Body of pancreas (tissue), 4 donors: ENCODE results near the gene DAPP1. TPM values are rescaled to one million over a fixed set of nuclear protein-coding genes. Genes with fewer than 3 reads are reported as not detected.

ENCODE experiments used
- ATAC-seq: fragments of 150-250 bp; one replicate; pipeline ENCODE4 v1.9.1; 2016
- DNase-seq, 4 donors: peaks; one replicate each; pipeline ENCODE4 v3.0.0-alpha.2; 2019
- H3K27ac ChIP-seq, 4 donors: fragments of 200-600 bp; sonication (generic); 1 replicate in 3 of 4; 2 replicates in 1 of 4; pipeline versions ENCODE4 v1.5.1 to v1.6.1; 2016 to 2019; ENCODE audit warnings: mild to moderate bottlenecking in 1 of 4, mixed read lengths in 1 of 4, moderate library complexity in 1 of 4
- H3K27me3 ChIP-seq, 2 donors: fragments of 200-600 bp; sonication (generic); one replicate each; pipeline ENCODE4 v1.6.0; 2016; ENCODE audit warnings: mild to moderate bottlenecking in 1 of 2
- H3K36me3 ChIP-seq, 2 donors: fragments of 200-600 bp; sonication (generic); replicated peaks in 1 of 2; 2 replicates each; pipeline ENCODE4 v1.5.1; 2016; ENCODE audit warnings: low read depth in 2 of 2; ENCODE audit not compliant: insufficient read depth in 1 of 2
- H3K4me1 ChIP-seq: fragments of 200-600 bp; sonication (generic); one replicate; pipeline ENCODE4 v1.6.0; 2016
- H3K4me3 ChIP-seq, 2 donors: fragments of 200-600 bp; sonication (generic); 1 replicate in 1 of 2; 2 replicates in 1 of 2; pipeline ENCODE4 v1.5.1; 2016 to 2019
- H3K9me3 ChIP-seq, 3 donors: fragments of 200-600 bp; sonication (generic); 1 replicate in 2 of 3; 2 replicates in 1 of 3; pipeline ENCODE4 v1.5.1; 2016
- POLR2A ChIP-seq, 3 donors: fragments of 450-650 bp; IDR thresholded peaks; one replicate each; pipeline ENCODE4 v1.6.1; 2016; ENCODE audit warnings: antibody characterized with exemption in 3 of 3, mild to moderate bottlenecking in 2 of 3
- WGBS, 2 donors: methylation state at CpG; one replicate each; pipeline ENCODE4 v1.1.5; 2017; 5-methylcytosine and 5-hydroxymethylcytosine counted together
- intact Hi-C: fragments of 100-400 bp; cut with DNase I; formaldehyde crosslinking; loops from one replicate; pipeline ENCODE4 v1.15.1; 2023
- total RNA-seq, 2 donors: library from RNA; depleted of rRNA; stranded (reverse); fragments of >200 nt; gene quantifications; one replicate each; pipeline ENCODE4 v1.1.0, GENCODE V29; 2016
- TF ChIP-seq, protein P1 (sequence below), 7 experiments: fragments of 450-650 bp in 4 of 7; fragments of 200-600 bp in 3 of 7; sonication (generic) in 3 of 7; IDR thresholded peaks; one replicate each; pipeline ENCODE4 v1.5.1; 2016 to 2019; ENCODE audit warnings: antibody characterized with exemption in 7 of 7

The DAPP1 gene
- total RNA-seq, 2 donors from 2014 or later, result 1.3 to 2.3 TPM

DNA sequence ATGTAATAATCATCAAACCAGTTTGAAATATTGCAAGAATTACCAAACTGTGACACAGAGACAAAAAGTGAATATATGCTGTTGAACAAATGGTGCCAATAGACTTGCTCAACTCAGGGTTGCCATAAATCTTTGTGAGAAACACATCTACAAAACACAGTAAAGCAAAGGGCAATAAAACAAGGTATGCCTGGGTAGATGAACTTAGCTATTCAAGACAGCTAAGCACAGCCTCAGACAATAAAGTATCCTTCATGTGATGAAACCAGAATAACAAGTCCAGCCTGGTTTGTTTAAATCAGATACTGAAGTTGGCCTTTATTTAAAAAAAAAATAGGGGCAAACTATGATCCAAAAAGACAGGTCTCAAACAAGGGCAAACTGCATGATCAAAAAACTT lies 58.4 kb downstream of the DAPP1 start:
- TF ChIP-seq, protein P1, sequence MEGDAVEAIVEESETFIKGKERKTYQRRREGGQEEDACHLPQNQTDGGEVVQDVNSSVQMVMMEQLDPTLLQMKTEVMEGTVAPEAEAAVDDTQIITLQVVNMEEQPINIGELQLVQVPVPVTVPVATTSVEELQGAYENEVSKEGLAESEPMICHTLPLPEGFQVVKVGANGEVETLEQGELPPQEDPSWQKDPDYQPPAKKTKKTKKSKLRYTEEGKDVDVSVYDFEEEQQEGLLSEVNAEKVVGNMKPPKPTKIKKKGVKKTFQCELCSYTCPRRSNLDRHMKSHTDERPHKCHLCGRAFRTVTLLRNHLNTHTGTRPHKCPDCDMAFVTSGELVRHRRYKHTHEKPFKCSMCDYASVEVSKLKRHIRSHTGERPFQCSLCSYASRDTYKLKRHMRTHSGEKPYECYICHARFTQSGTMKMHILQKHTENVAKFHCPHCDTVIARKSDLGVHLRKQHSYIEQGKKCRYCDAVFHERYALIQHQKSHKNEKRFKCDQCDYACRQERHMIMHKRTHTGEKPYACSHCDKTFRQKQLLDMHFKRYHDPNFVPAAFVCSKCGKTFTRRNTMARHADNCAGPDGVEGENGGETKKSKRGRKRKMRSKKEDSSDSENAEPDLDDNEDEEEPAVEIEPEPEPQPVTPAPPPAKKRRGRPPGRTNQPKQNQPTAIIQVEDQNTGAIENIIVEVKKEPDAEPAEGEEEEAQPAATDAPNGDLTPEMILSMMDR (IDR thresholded peaks at IDR 0.05), result no peak
- no peak for TF ChIP-seq POLR2A (IDR thresholded peaks at IDR 0.05)

DNA sequence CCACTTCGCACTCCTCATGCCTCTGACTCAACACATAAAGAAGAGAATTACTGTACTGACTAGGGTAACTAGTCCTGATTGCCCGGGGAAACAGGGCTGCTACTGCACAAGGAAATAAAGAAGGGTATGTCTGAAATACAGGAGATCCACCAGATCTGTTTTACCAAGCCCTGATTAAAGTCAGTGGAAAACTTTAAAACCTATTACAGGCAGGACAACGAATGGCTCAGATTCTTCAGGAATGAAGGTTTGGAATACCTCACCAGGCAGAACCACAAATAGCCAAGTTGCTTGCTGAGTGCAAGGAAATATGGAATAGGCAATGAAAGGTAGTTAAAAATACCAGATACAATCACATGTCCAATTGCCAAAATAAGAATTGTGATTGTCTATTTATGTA lies 60.3 kb downstream of the DAPP1 start:
- Histone ChIP-seq H3K27ac (no peak overlapping the region), H3K4me1 (no peaks in the 10 kb centered on the region), H3K9me3 (no peaks in the 10 kb centered on the region), H3K27me3 (no peaks in the 10 kb centered on the region), H3K36me3 (peaks cover 11 to 22% of the 10 kb centered on the region in 2 donors), H3K4me3 (no peak overlapping the region)
- DNase-seq (no peak), ATAC-seq (no peak)
- 84 to 90% methylated on average over 3 of the region's 3 CpGs for WGBS, 2 donors
- intact Hi-C loops, result no loop called here
- TF ChIP-seq, protein P1 (IDR thresholded peaks at IDR 0.05), result no peak
- TF ChIP-seq POLR2A (IDR thresholded peaks at IDR 0.05), result no peak

More for the DNA sequence above, 58.4 kb downstream of the DAPP1 start:
- Histone ChIP-seq H3K36me3 (peaks cover 3 to 9% of the 10 kb centered on the region in 2 donors), H3K4me1 (no peaks in the 10 kb centered on the region), H3K9me3 (no peaks in the 10 kb centered on the region), H3K4me3 (no peak overlapping the region), H3K27me3 (no peaks in the 10 kb centered on the region), H3K27ac (no peak overlapping the region)
- intact Hi-C loops, result no loop called here
- no peak for ATAC-seq
- no peak for DNase-seq

DNA sequence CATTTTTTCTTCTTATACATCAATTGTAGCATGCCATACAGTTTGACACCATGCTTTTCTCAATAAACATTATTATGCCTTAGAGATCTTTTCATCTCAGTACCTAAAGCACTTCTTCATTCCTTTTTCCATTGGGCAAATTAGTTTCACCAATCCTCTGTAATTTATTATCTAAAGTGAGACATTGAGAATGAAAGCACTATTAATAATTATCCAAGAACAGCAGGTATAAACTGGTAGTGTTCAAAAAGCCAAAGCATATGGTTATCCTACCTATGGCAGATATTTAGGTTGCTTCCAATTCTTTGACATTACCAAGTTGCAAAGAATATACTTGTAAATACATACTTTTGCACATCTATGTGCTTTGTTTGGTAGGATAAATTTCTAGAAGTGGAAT lies 62.0 kb downstream of the DAPP1 start:
- Histone ChIP-seq H3K27me3 (no peaks in the 10 kb centered on the region), H3K27ac (no peak overlapping the region), H3K9me3 (no peaks in the 10 kb centered on the region), H3K4me1 (no peaks in the 10 kb centered on the region), H3K4me3 (no peak overlapping the region), H3K36me3 (peaks cover 11 to 25% of the 10 kb centered on the region in 2 donors)
- TF ChIP-seq POLR2A (IDR thresholded peaks at IDR 0.05), result no peak
- TF ChIP-seq, protein P1 (IDR thresholded peaks at IDR 0.05), result no peak
- DNase-seq (no peak), ATAC-seq (no peak)
- intact Hi-C loops, result no loop called here

DNA sequence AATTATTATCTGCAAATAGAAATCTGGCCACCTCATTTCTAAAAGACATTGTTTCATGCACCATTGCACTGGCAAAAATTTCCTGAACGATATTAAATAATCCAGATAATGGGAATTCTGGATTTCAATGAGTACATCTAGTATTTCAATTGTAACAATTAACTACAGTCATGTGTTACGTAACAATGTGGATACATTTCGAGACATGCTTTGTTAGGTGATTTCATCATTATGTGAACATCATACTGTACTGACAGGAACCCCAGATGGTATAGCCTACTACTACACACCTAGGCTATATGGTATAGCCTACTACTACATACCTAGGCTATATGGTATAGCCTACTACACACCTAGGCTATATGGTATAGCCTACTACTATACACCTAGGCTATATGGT lies 62.8 kb downstream of the DAPP1 start:
- no peak for TF ChIP-seq POLR2A (IDR thresholded peaks at IDR 0.05)
- TF ChIP-seq, protein P1 (IDR thresholded peaks at IDR 0.05), result no peak
- ATAC-seq (no peak), DNase-seq (no peak)
- Histone ChIP-seq H3K27ac (no peak overlapping the region), H3K4me3 (no peak overlapping the region), H3K9me3 (no peaks in the 10 kb centered on the region), H3K36me3 (peaks cover 11 to 26% of the 10 kb centered on the region in 2 donors), H3K27me3 (no peaks in the 10 kb centered on the region), H3K4me1 (no peaks in the 10 kb centered on the region)
- WGBS, 2 donors, result 83 to 89% methylated on average over 3 of the region's 3 CpGs
- intact Hi-C loops, result no loop called here

DNA sequence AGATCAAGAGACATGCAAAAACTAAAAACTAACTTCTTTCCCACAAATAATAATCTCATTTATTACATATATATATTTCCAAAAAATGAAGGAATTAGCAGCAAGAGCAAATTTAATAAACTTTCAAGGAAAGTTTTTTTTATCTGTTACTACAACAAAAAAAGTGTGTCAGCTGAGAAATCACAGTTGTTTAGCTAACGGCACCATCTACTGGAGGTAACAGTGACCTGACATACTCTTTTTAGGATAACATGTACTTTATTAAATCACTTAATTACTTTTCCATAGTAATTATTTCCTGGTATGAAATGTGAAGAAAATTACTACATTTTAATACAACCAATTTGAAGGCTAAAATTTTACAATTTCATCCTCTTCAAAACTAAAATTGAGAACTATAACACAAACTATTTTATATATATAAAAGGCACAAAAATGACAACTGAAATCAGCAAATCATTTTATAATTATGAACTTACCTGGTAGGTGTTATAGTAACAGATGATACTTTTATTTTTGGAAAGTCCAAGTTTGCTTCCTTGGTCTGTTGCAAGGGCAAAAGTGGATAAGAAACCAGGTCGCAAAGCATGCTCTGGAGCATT lies 68.5 kb downstream of the DAPP1 start:
- no peaks in the 10 kb centered on the region for H3K4me1 ChIP-seq
- H3K36me3 ChIP-seq, result peaks cover 7 to 16% of the 10 kb centered on the region in 2 donors
- no peak overlapping the region for H3K27ac ChIP-seq
- intact Hi-C loops, result no loop called here
- ATAC-seq (no peak), DNase-seq (peak in 1 of 4 donors; percentile 31)
- H3K4me3 ChIP-seq, result no peak overlapping the region
- 50 to 66% methylated on average over 2 of the region's 2 CpGs for WGBS, 2 donors
- no peaks in the 10 kb centered on the region for H3K9me3 ChIP-seq
- H3K27me3 ChIP-seq, result no peaks in the 10 kb centered on the region
- TF ChIP-seq, protein P1 (IDR thresholded peaks at IDR 0.05), result peak in 5 of 7 experiments; percentile 33 to 56 (median 46)
- TF ChIP-seq POLR2A (IDR thresholded peaks at IDR 0.05), result no peak
